Activated CD8-positive, alpha-beta memory T cell treated with anti-CD3 and anti-CD28 coated beads, Interleukin-2, amount 50 U/mL, for 4 hours (primary cell): ENCODE results near the gene ZFYVE9.
"Not testable (repeated sequence)": the region's sequence is repeated elsewhere in the genome, so short reads cannot be mapped to it uniquely, and the experiment has no call there.

Experiments
- DNase-seq: peaks from one replicate; pipeline ENCODE4 v3.0.0-alpha.2; 2020

Gene ZFYVE9

GRCh38 chr1:52192436-52192835 lies 50.5 kb downstream of the ZFYVE9 start:
- DNase-seq: no peak

DNA sequence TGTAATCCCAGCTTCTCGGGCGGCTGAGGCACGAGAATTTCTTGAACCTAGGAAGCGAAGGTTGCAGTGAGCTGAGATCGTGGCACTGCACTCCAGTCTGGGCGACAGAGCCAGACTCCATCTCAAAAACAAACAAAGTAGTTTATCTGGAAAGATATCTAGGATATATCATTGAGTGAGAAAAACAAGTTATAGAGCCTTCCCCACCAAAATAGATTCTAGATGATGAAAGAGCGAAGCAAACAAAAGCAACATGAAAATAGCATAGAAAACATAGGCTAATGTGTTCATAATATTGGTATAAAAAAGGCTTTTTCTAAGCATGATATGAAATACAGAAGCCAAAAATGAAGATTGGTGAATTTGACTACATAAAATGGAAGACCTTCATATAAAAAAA lies 52.1 kb downstream of the ZFYVE9 start:
- no peak for DNase-seq

- no peak for DNase-seq
Measured at GRCh38 chr1:52195161-52195560, 53.3 kb downstream of the ZFYVE9 start.

DNA sequence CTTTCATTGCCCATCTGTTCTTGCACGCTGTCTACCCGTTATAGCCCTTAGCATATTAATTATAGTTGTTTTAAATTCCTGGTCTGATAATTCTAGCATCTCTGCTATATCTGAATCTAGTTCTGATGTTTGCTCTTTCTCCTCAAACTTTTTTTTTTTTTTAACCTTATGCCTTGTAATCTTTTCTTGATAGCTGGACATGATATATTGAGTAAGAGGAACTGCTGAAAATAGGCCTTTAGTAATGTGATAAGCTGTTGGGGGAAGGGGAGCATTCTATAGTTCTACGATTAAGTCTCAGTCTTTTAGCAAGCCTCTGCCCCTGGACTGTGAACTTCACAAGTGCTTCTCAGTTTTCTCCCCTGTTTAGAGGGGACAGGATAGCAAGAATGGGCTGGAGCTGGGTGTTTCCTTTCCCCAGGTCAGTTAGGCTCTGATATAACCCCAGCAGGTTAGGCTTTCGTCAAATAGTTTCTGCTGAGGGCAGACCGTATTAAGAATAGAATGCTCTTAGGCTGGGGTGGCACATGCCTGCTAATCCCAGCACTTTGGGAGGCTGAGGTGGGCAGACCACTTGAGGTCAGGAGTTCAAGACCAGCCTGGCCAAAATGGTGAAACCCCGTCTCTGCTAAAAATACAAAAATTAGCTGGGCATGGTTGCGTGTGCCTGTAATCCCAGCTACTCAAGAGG lies 62.2 kb downstream of the ZFYVE9 start:
- DNase-seq: no peak

DNA sequence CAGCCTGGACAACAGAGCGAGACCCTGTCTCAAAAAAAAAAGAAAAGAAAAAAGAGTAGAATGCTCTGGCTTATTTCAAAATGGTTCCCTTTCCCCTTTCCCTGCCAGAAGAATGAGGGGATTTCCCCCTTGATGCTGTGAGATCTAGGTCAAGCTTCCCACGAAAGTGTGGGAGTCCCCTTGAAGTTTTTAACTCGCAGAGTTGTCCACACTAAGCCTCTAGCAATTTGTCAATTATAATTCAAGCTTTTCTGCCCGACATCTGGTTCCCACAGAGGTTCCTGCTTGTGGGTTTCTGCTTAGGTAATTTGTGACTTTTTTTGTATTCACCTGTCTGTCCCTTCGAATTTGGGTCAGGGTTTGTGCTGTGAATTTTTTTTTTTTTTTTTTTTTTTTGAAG lies 62.8 kb downstream of the ZFYVE9 start:
- no peak for DNase-seq

GRCh38 chr1:52206686-52207085 lies 64.8 kb downstream of the ZFYVE9 start:
- DNase-seq: not testable (repeated sequence)

DNA sequence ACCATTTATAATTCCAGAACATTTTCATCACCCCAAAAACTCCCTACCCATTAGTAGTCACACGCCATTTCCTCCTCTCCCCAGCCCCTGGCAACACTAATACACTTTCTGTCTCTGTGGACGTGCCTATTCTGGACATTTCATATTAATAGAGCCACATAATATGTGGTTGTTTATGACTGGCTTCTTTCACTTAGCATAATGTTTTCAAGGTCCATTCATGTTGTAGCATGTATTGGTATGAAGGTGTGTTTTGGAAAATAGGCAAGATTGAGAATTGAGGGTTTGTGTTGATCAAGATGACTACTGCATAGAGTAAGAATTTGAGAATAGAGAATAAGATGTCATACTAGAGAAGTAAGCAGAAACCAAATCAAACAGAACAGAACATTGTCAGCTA lies 67.5 kb downstream of the ZFYVE9 start:
- DNase-seq: no peak

- no peak for DNase-seq
Measured at GRCh38 chr1:52210044-52210443, 68.2 kb downstream of the ZFYVE9 start.

GRCh38 chr1:52216907-52217458 lies 75.1 kb downstream of the ZFYVE9 start:
- no peak for DNase-seq

- no peak for DNase-seq
Measured at GRCh38 chr1:52225174-52225573, 83.3 kb downstream of the ZFYVE9 start.

DNA sequence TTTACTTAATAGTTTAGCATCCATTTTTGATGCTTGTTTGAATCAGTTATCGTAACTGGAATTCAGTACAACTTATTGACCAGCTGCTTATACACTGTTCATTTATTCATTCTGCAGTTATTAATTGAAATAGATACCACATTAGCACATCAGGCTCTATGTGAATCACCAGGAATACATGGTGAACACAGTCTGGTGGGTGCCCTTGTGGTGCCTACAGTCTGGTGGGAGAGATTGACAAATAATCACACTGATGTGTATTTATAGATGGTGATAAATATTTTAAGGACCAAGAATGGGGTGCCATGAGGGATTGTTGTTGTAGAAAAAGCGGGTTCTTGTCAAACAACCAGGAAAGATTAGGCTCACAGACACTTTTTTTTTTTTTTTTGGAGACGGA lies 87.6 kb downstream of the ZFYVE9 start:
- DNase-seq: no peak

GRCh38 chr1:52233463-52233862 lies 91.6 kb downstream of the ZFYVE9 start:
- DNase-seq: no peak

GRCh38 chr1:52234014-52234413 lies 92.1 kb downstream of the ZFYVE9 start:
- no peak for DNase-seq

GRCh38 chr1:52234708-52235107 lies 92.8 kb downstream of the ZFYVE9 start:
- DNase-seq: no peak

DNA sequence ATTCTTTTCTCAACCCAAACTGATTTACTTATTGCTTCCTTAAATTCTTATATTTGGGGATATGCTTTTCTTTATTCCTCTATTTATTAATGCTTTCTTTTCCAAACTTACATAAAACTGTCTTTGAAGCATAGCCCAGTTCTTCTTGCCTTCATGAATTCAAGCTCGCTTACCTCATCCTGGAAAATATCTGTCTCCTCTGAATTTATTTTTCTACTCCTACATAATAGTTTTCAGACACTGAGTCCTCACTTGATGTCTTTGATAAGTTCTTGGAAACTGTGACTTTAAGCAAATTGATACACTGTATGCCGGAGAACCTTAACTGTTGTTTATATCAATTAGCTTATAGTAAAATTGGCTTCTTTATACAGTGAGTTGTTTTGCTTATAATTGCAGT lies 93.8 kb downstream of the ZFYVE9 start:
- DNase-seq: no peak

- no peak for DNase-seq
Measured at GRCh38 chr1:52237430-52237829, 95.5 kb downstream of the ZFYVE9 start.

GRCh38 chr1:52238474-52238873 lies 96.6 kb downstream of the ZFYVE9 start:
- no peak for DNase-seq

GRCh38 chr1:52238887-52239707 lies 97.2 kb downstream of the ZFYVE9 start:
- DNase-seq: no peak

DNA sequence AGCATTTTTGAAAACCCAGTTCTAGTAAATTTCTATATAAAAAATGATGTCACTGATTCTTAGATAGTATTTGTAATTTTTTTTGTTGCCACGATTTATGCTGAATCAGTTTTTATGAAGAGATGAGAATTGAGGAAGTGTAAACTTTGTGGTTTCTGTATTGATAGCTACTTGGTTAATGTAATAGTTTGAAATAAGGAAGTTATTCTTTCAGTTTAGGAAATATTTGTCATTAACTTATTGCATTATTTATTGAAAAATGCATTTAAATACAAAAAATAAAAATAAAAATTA lies 97.8 kb downstream of the ZFYVE9 start:
- DNase-seq: no peak

- no peak for DNase-seq
Measured at GRCh38 chr1:52240592-52241210, 98.8 kb downstream of the ZFYVE9 start.

DNA sequence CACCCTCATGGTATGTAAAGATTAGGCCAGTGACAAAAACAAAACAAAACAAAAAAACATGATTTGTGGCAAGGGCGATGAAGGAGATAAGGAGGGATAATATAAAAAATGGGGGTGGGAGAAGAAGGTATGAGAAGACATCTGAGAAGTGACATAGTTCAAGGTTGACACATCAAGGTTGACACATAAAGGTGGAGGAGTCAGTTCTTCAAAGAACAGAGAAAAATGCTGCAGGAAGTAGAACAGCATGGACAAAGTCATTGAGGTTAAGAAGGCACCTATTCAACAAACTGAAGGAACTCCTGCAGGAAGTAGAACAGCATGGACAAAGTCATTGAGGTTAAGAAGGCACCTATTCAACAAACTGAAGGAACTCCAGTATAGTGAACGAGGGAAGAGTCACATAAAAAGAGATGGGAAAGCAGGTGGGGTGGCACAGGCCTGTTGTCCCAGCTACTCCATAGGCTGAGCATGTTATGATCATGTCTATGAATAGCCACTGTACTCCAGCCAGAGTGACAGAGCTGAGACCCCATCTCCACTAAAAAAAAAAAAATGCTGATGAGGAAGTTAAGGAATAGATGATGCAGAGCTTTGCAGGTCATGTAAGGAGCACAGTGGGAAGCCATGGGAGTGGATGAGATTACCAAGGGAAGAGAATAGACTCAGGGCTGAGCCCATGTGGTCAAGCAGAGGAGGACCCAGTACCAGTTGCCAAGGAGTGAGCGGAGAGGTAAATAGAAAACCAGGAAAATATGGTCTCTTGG lies 101.5 kb downstream of the ZFYVE9 start:
- no peak for DNase-seq

DNA sequence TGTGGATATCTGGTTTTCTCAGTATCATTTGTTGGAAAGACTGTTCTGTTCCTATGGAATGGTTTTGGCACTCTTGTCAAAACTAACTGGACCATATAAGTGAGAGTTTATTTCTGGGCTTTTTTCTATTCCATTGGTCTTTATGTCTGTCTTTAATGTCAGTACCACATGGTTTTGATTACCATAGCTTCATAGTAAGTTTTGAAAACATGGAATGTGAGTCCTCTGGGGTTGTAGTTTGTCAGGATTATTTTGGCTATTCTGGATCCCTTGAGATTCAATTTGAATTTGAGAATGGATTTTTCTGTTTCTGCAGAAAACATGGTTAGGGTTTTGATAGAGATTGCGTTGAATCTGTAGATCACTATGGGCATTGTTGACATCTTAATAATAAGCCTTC lies 107.9 kb downstream of the ZFYVE9 start:
- DNase-seq: no peak

- no peak for DNase-seq
Measured at GRCh38 chr1:52253421-52253820, 111.5 kb downstream of the ZFYVE9 start.
